ENCODE measurements around the gene TBC1D1.

Gene TBC1D1

GRCh38 chr4:38131371-38132091 is 240.6 kb downstream of the TBC1D1 start:
- peak; percentile 85 for DNase-seq (ENCODE audit: low spot score)

GRCh38 chr4:38132107-38132673 is 241.3 kb downstream of the TBC1D1 start:
- DNase-seq (ENCODE audit: low spot score): peak; percentile 84

GRCh38 chr4:38132843-38133662 is 242.2 kb downstream of the TBC1D1 start:
- DNase-seq (ENCODE audit: low spot score): no peak

GRCh38 chr4:38133711-38134480 is 243.0 kb downstream of the TBC1D1 start:
- no peak for DNase-seq (ENCODE audit: low spot score)

- DNase-seq (ENCODE audit: low spot score): no peak
Measured at GRCh38 chr4:38135201-38135600, 244.3 kb downstream of the TBC1D1 start.

GRCh38 chr4:38136604-38137003 is 245.7 kb downstream of the TBC1D1 start:
- DNase-seq (ENCODE audit: low spot score): no peak

- DNase-seq (ENCODE audit: low spot score): no peak
Measured at GRCh38 chr4:38137080-38137479, 246.2 kb downstream of the TBC1D1 start.

GRCh38 chr4:38138363-38138762 is 247.5 kb downstream of the TBC1D1 start:
- DNase-seq (ENCODE audit: low spot score): no peak

GRCh38 chr4:38139187-38139586 is 248.3 kb downstream of the TBC1D1 start:
- DNase-seq (ENCODE audit: low spot score): no peak

GRCh38 chr4:38140643-38141203 is 249.8 kb downstream of the TBC1D1 start:
- no peak for DNase-seq (ENCODE audit: low spot score)

- no peak for DNase-seq (ENCODE audit: low spot score)
Measured at GRCh38 chr4:38141808-38142500, 251.1 kb downstream of the TBC1D1 start.

- no peak for DNase-seq (ENCODE audit: low spot score)
Measured at GRCh38 chr4:38144031-38144430, 253.1 kb downstream of the TBC1D1 start.

GRCh38 chr4:38145033-38145678 is 254.3 kb downstream of the TBC1D1 start:
- no peak for DNase-seq (ENCODE audit: low spot score)

- no peak for DNase-seq (ENCODE audit: low spot score)
Measured at GRCh38 chr4:38145741-38146140, 254.9 kb downstream of the TBC1D1 start.

- no peak for DNase-seq (ENCODE audit: low spot score)
Measured at GRCh38 chr4:38146383-38146782, 255.5 kb downstream of the TBC1D1 start.

- DNase-seq (ENCODE audit: low spot score): no peak
Measured at GRCh38 chr4:38149472-38149996, 258.6 kb downstream of the TBC1D1 start.

- no peak for DNase-seq (ENCODE audit: low spot score)
Measured at GRCh38 chr4:38149997-38150671, 259.2 kb downstream of the TBC1D1 start.

- DNase-seq (ENCODE audit: low spot score): no peak
Measured at GRCh38 chr4:38150766-38151165, 259.9 kb downstream of the TBC1D1 start.

GRCh38 chr4:38151873-38152272 is 261.0 kb downstream of the TBC1D1 start:
- no peak for DNase-seq (ENCODE audit: low spot score)

- no peak for DNase-seq (ENCODE audit: low spot score)
Measured at GRCh38 chr4:38152305-38152704, 261.4 kb downstream of the TBC1D1 start.
